GM12878 (cell line): ENCODE measurements around the gene CAPN2. TPM values are rescaled to one million over a fixed set of nuclear protein-coding genes. Genes with fewer than 3 reads are reported as not detected.

ENCODE experiments used
- ATAC-seq: fragments of 200-7000 bp; cut with Tn5 transposase; 3 replicates; pipeline ENCODE4 v1.9.1; 2020; ENCODE audit warnings: mild to moderate bottlenecking, moderate library complexity
- BruUV-seq: library from RNA; stranded (reverse); fragments of 400-500 nt; replicated peaks from 2 replicates; lab custom pipeline; 2021; lab: Mats Ljungman, UMichigan
- CTCF ChIA-PET: fragments of 300-600 bp; sonication (Branson Sonifier 250); formaldehyde crosslinking; extraction: SDS; loops from one replicate; lab custom pipeline; 2021; ENCODE audit warnings: inconsistent platforms; lab: Yijun Ruan, JAX
- POLR2A ChIA-PET: fragments of 350-600 bp; formaldehyde crosslinking; extraction: SDS; loops from one replicate; lab custom pipeline; 2021; ENCODE audit warnings: inconsistent platforms; lab: Charles Lee
- RAD21 ChIA-PET: fragments of 300-600 bp; sonication (Branson Sonifier 250); formaldehyde crosslinking; loops from one replicate; lab custom pipeline; 2023; ENCODE audit warnings: antibody characterized with exemption; ENCODE audit not compliant: unreplicated experiment; lab: Charles Lee
- SMC1A ChIA-PET: fragments of 300-600 bp; sonication (Branson Sonifier 250); formaldehyde crosslinking; loops from one replicate; lab custom pipeline; 2023; ENCODE audit not compliant: unreplicated experiment, uncharacterized antibody; lab: Charles Lee
- DNase-seq: peaks from one replicate; pipeline ENCODE4 v3.0.0-alpha.2; 2011; ENCODE audit warnings: low read depth, low spot score
- FAIRE-seq: peaks from 3 replicates; lab custom pipeline; 2011; peaks lifted over from hg19 to GRCh38; lab: Jason Lieb, UNC
- H2AFZ ChIP-seq: 2 replicates; pipeline ENCODE4 v1.6.0; 2011; ENCODE audit warnings: low read depth, low read length, control low read depth; ENCODE audit not compliant: control insufficient read depth
- H3K27ac ChIP-seq: 2 replicates; pipeline ENCODE4 v1.5.1; 2011; ENCODE audit warnings: control low read depth; ENCODE audit not compliant: control insufficient read depth, insufficient read depth
- H3K27me3 ChIP-seq, 2 experiments: replicated peaks in 1 of 2; 2 replicates each; pipeline versions ENCODE4 v1.6.0 to v1.6.1; 2011; ENCODE audit warnings: low read length in 1 of 2; ENCODE audit not compliant: control insufficient read depth in 2 of 2, insufficient read depth in 2 of 2
- H3K36me3 ChIP-seq, 2 experiments: 2 replicates each; pipeline ENCODE4 v1.5.1; 2011; ENCODE audit warnings: low read length in 1 of 2; ENCODE audit not compliant: control insufficient read depth in 2 of 2, insufficient read depth in 2 of 2
- H3K4me1 ChIP-seq: 2 replicates; pipeline ENCODE4 v1.6.1; 2011; ENCODE audit warnings: mild to moderate bottlenecking, low read length, moderate library complexity, mixed read lengths; ENCODE audit not compliant: control insufficient read depth, insufficient read depth
- H3K4me2 ChIP-seq: 2 replicates; pipeline ENCODE4 v1.6.0; 2011; ENCODE audit warnings: control low read depth; ENCODE audit not compliant: control insufficient read depth, insufficient read depth
- H3K4me3 ChIP-seq: fragments of 200-600 bp; sonication (generic); 2 replicates; pipeline ENCODE4 v1.5.1; 2016
- H3K79me2 ChIP-seq: 2 replicates; pipeline ENCODE4 v1.6.0; 2011; ENCODE audit warnings: low read length; ENCODE audit not compliant: control insufficient read depth, insufficient read depth
- H3K9ac ChIP-seq: 2 replicates; pipeline ENCODE4 v1.8.0; 2011; ENCODE audit warnings: low read length, control low read depth, mixed read lengths; ENCODE audit not compliant: control insufficient read depth, insufficient read depth
- H3K9me3 ChIP-seq: replicated peaks from 3 replicates; pipeline ENCODE4 v1.5.1; 2011; ENCODE audit warnings: mild to moderate bottlenecking, low read length; ENCODE audit not compliant: control insufficient read depth, insufficient read depth
- H4K20me1 ChIP-seq: 2 replicates; pipeline ENCODE4 v1.6.0; 2011; ENCODE audit not compliant: control insufficient read depth, insufficient read depth
- ATF2 ChIP-seq: IDR thresholded peaks from 2 replicates; pipeline ENCODE4 v1.6.1; 2012; ENCODE audit warnings: low read length, inconsistent platforms
- E4F1 ChIP-seq: fragments of 450-650 bp; IDR thresholded peaks from 2 replicates; pipeline ENCODE4 v1.6.1; 2018; ENCODE audit warnings: borderline replicate concordance, mild to moderate bottlenecking; ENCODE audit not compliant: partially characterized antibody
- FOXK2 ChIP-seq: fragments of 450-650 bp; IDR thresholded peaks from 2 replicates; pipeline ENCODE4 v1.6.1; 2017; ENCODE audit warnings: mild to moderate bottlenecking, moderate library complexity
- HDAC6 ChIP-seq: fragments of 200-600 bp; sonication (generic); IDR thresholded peaks from one replicate; pipeline ENCODE4 v1.8.0; 2017; ENCODE audit warnings: antibody characterized with exemption; ENCODE audit not compliant: unreplicated experiment
- MLLT1 ChIP-seq: fragments of 450-650 bp; IDR thresholded peaks from 2 replicates; pipeline ENCODE4 v1.6.1; 2016; ENCODE audit warnings: mild to moderate bottlenecking
- MTA3 ChIP-seq: IDR thresholded peaks from 2 replicates; pipeline ENCODE4 v1.6.1; 2012; ENCODE audit warnings: low read length, inconsistent platforms, borderline replicate concordance
- NFYA ChIP-seq: IDR thresholded peaks from 2 replicates; pipeline ENCODE4 v1.6.1; 2011; ENCODE audit warnings: low read depth, mild to moderate bottlenecking, low read length, improper control_type of control experiment, borderline replicate concordance
- PML ChIP-seq: IDR thresholded peaks from 2 replicates; pipeline ENCODE4 v1.6.1; 2012; ENCODE audit warnings: low read length, inconsistent platforms
- RBBP5 ChIP-seq: fragments of 200-600 bp; sonication (generic); conservative IDR thresholded peaks from 2 replicates; pipeline ENCODE4 v1.6.1; 2016
- SUZ12 ChIP-seq: fragments of 200-600 bp; sonication (generic); IDR thresholded peaks from one replicate; pipeline ENCODE4 v1.6.1; 2018; ENCODE audit warnings: antibody characterized with exemption, mild to moderate bottlenecking; ENCODE audit not compliant: unreplicated experiment
- TAF1 ChIP-seq: IDR thresholded peaks from 2 replicates; pipeline ENCODE4 v1.6.1; 2011; ENCODE audit warnings: mild to moderate bottlenecking, low read depth, low read length, borderline replicate concordance
- YY1 ChIP-seq: IDR thresholded peaks from 2 replicates; pipeline ENCODE4 v1.6.1; 2011; ENCODE audit warnings: low read depth, mild to moderate bottlenecking, low read length
- ZBTB11 ChIP-seq: fragments of 450-650 bp; formaldehyde crosslinking; IDR thresholded peaks from 2 replicates; pipeline ENCODE4 v1.5.0; 2022; ENCODE audit warnings: mild to moderate bottlenecking, missing genetic modification characterization
- WGBS: methylation state at CpG from one replicate; pipeline ENCODE4 v1.1.6; 2016; ENCODE audit warnings: low lambda C conversion rate; ENCODE audit not compliant: insufficient replicate concordance, insufficient coverage; ENCODE audit errors: missing lambda C conversion rate; 5-methylcytosine and 5-hydroxymethylcytosine counted together
- in situ Hi-C: fragments of 300-500 bp; cut with MboI; formaldehyde crosslinking; loops from 9 replicates; pipeline ENCODE4 v1.14.3; 2018; ENCODE audit warnings: mixed read lengths
- intact Hi-C: fragments of 100-400 bp; cut with micrococcal nuclease; formaldehyde crosslinking; loops from one replicate; pipeline ENCODE4 v1.14.2; 2022; ENCODE audit not compliant: unreplicated experiment
- polyA plus RNA-seq, 11 experiments: library from polyadenylated mRNA; depleted of rRNA in 4 of 11; unstranded in 6 of 11; stranded (reverse) in 5 of 11; fragments of >200 nt; fragmentation: Nextera tagmentation in 4 of 11; fragmentation: Illumina TruSeq in 1 of 11; extraction: Ambion mirVana in 4 of 11; extraction: Trizol in 1 of 11; gene quantifications; 1 replicate in 1 of 11; 2 replicates in 10 of 11; pipeline versions ENCODE4 v1.2.1 to v1.2.3, GENCODE V29; 2011 to 2016; ENCODE audit warnings: inconsistent platforms in 2 of 11, missing spikeins in 2 of 11, low read depth in 1 of 11
- total RNA-seq, 4 experiments: library from RNA; depleted of rRNA in 3 of 4; stranded (reverse); fragments of >200 nt in 3 of 4; fragmentation: Illumina TruSeq in 1 of 4; extraction: Trizol in 1 of 4; gene quantifications; 2 replicates each; pipeline versions ENCODE4 v1.2.1 to v1.2.3, GENCODE V29; 2013 to 2021

The CAPN2 gene
- total and polyA plus RNA-seq, 10 of the 15 experiments (the other 5 are each of a cell fraction or from before 2014, with no cell fraction given) = 6.0 to 21.4 (median 16.6) TPM

GRCh38 chr1:223742856-223743517 lies 30.6 kb downstream of the CAPN2 start:
- ATAC-seq = no peak
- Histone ChIP-seq H3K4me1 (no peaks in the 10 kb centered on the region), H3K27me3 (no peaks in the 10 kb centered on the region), H3K9me3 (no peaks in the 10 kb centered on the region), H3K79me2 (no peaks in the 10 kb centered on the region), H3K9ac (no peak overlapping the region), H3K27ac (no peak overlapping the region), H3K4me3 (no peak overlapping the region), H3K36me3 (no peaks in the 10 kb centered on the region), H3K4me2 (no peak overlapping the region), H4K20me1 (no peaks in the 10 kb centered on the region), H2AFZ (no peak overlapping the region)
- FAIRE-seq = no peak
- DNase-seq = no peak
- ChIA-PET SMC1A (interaction anchor here (0.8 kb wide), 1 partner anchor 38 kb away, joined by 3 read pairs; no protein-coding TSS in a partner anchor), RAD21 (interaction anchor here (1.9 kb wide), 1 partner anchor 31 kb away, joined by 4 read pairs; the partner anchor contains the start of gene CAPN2), CTCF (interaction anchor here (2.1 kb wide), 1 partner anchor 47 kb away, joined by 5 read pairs; no protein-coding TSS in a partner anchor), POLR2A (no interaction called here)
- 82% methylated on average over 9 of the region's 9 CpGs for WGBS
- intact Hi-C loops = no loop called here
- no TSS peak for BruUV-seq
- in situ Hi-C loops = no loop called here
- TF ChIP-seq FOXK2 (no peak), ATF2 (no peak), HDAC6 (no peak), ZBTB11 (CRISPR knock-in tag) (no peak), RBBP5 (no peak), YY1 (no peak), MTA3 (no peak), MLLT1 (no peak), TAF1 (no peak), SUZ12 (no peak), NFYA (no peak), E4F1 (no peak), PML (no peak)
